ENCODE measurements around the gene PIEZO2.
A peak's percentile ranks its signal among the peaks of the same experiment; 100 is the strongest.

Gene PIEZO2

DNA sequence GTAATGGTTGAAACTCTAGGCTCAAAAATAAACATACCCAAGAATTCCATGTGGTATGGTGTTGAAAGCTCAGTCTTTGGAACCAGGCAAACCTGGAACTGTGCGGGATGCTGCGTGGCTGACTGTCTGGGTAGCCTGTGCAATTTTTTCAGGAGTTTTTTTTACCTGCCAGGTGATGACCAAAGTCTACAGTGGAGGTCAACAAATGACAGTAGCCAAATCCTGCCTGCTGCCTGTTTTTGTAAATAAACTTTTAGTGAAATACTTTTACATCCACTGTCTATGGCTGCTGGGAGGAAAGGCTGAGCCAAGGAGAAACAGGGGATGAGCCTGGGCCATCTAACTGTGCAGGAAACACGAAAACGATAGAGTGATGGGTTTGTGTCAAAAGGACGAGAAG lies 240.6 kb downstream of the PIEZO2 start:
- H3K4me3 ChIP-seq (ENCODE audit: low read depth, low read length, poor library complexity, severe bottlenecking): no peak overlapping the region
- no peaks in the 10 kb centered on the region for H3K27me3 ChIP-seq (ENCODE audit: insufficient read depth, low read length)
- H4K20me1 ChIP-seq (ENCODE audit: insufficient read depth, low read length): no peaks in the 10 kb centered on the region
- no peaks in the 10 kb centered on the region for H3K9me2 ChIP-seq (ENCODE audit: low read depth, low read length)
- H3K4me1 ChIP-seq (ENCODE audit: insufficient read depth, low read length, severe bottlenecking): peaks cover 22% of the 10 kb centered on the region
- H3K79me2 ChIP-seq (ENCODE audit: insufficient read depth, low read length): no peaks in the 10 kb centered on the region
- H3K9me3 ChIP-seq (ENCODE audit: low read length): no peaks in the 10 kb centered on the region
- no peak overlapping the region for H2AFZ ChIP-seq (ENCODE audit: low read length)
- no peaks in the 10 kb centered on the region for H3K36me3 ChIP-seq (ENCODE audit: insufficient read depth, low read length)
- H3F3A ChIP-seq (ENCODE audit: insufficient read depth, low read length): no peaks in the 10 kb centered on the region
- no peak overlapping the region for H3K9ac ChIP-seq (ENCODE audit: low read length)
- TF ChIP-seq EZH2 (IDR thresholded peaks at IDR 0.05; ENCODE audit: borderline replicate concordance, low read length): no peak
- H3K4me2 ChIP-seq (ENCODE audit: low read length): no peak overlapping the region
- no peak overlapping the region for H3K27ac ChIP-seq (ENCODE audit: low read depth, low read length, poor library complexity, severe bottlenecking)

DNA sequence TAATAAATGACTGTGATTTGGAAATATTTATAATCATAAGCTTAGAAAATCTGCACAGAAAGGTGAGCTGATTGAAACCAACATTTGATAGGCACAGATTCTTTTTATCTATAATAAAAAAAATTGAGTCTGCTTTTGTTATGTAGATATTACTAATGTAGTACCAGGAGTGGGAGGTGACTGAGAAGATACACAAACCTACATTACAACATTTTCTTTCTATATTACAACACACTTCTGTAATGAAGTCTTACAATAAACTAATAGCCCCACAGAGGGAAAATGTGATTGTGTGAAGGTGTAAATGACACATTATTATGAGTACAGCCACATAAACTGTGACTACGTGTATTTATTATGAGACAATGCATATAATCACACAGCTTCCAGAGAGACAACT lies 241.6 kb downstream of the PIEZO2 start:
- no peaks in the 10 kb centered on the region for H3K27me3 ChIP-seq (ENCODE audit: insufficient read depth, low read length)
- H3K9ac ChIP-seq (ENCODE audit: low read length): no peak overlapping the region
- H3K4me3 ChIP-seq (ENCODE audit: low read depth, low read length, poor library complexity, severe bottlenecking): no peak overlapping the region
- H3K27ac ChIP-seq (ENCODE audit: low read depth, low read length, poor library complexity, severe bottlenecking): no peak overlapping the region
- TF ChIP-seq, protein P1, sequence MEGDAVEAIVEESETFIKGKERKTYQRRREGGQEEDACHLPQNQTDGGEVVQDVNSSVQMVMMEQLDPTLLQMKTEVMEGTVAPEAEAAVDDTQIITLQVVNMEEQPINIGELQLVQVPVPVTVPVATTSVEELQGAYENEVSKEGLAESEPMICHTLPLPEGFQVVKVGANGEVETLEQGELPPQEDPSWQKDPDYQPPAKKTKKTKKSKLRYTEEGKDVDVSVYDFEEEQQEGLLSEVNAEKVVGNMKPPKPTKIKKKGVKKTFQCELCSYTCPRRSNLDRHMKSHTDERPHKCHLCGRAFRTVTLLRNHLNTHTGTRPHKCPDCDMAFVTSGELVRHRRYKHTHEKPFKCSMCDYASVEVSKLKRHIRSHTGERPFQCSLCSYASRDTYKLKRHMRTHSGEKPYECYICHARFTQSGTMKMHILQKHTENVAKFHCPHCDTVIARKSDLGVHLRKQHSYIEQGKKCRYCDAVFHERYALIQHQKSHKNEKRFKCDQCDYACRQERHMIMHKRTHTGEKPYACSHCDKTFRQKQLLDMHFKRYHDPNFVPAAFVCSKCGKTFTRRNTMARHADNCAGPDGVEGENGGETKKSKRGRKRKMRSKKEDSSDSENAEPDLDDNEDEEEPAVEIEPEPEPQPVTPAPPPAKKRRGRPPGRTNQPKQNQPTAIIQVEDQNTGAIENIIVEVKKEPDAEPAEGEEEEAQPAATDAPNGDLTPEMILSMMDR (IDR thresholded peaks at IDR 0.05; ENCODE audit: low read length): no peak
- TF ChIP-seq EZH2 (IDR thresholded peaks at IDR 0.05; ENCODE audit: borderline replicate concordance, low read length): no peak
- no peaks in the 10 kb centered on the region for H4K20me1 ChIP-seq (ENCODE audit: insufficient read depth, low read length)
- no peaks in the 10 kb centered on the region for H3K36me3 ChIP-seq (ENCODE audit: insufficient read depth, low read length)
- H3F3A ChIP-seq (ENCODE audit: insufficient read depth, low read length): no peaks in the 10 kb centered on the region
- no peak overlapping the region for H2AFZ ChIP-seq (ENCODE audit: low read length)
- H3K4me1 ChIP-seq (ENCODE audit: insufficient read depth, low read length, severe bottlenecking): peaks cover 18% of the 10 kb centered on the region
- H3K79me2 ChIP-seq (ENCODE audit: insufficient read depth, low read length): no peaks in the 10 kb centered on the region
- H3K4me2 ChIP-seq (ENCODE audit: low read length): no peak overlapping the region
- H3K9me3 ChIP-seq (ENCODE audit: low read length): no peaks in the 10 kb centered on the region
- H3K9me2 ChIP-seq (ENCODE audit: low read depth, low read length): no peaks in the 10 kb centered on the region

DNA sequence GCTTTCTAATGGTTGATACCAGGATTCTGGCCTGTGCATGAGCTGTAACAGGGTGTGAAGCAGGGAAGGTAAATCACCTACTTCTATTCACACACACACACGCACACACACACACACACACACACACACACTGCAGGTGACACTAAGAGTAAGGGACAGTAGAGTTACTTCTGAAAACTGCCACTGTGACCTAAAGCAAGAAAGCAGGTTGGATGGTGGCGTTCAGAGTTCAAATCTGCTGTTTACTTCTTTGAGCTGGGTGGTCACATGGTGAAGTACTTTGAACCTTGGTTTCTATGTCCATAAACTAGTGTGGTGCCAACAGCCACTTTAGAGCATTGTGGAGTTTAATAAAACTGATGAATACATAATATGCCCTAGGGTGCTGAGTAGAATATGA lies 248.0 kb downstream of the PIEZO2 start:
- Histone ChIP-seq H4K20me1 (ENCODE audit: insufficient read depth, low read length) (no peaks in the 10 kb centered on the region), H3K79me2 (ENCODE audit: insufficient read depth, low read length) (no peaks in the 10 kb centered on the region), H3K36me3 (ENCODE audit: insufficient read depth, low read length) (no peaks in the 10 kb centered on the region), H3F3A (ENCODE audit: insufficient read depth, low read length) (no peaks in the 10 kb centered on the region), H3K9me3 (ENCODE audit: low read length) (no peaks in the 10 kb centered on the region), H3K27me3 (ENCODE audit: insufficient read depth, low read length) (no peaks in the 10 kb centered on the region), H3K4me3 (ENCODE audit: low read depth, low read length, poor library complexity, severe bottlenecking) (no peak overlapping the region), H3K9me2 (ENCODE audit: low read depth, low read length) (no peaks in the 10 kb centered on the region), H2AFZ (ENCODE audit: low read length) (no peak overlapping the region), H3K4me2 (ENCODE audit: low read length) (no peak overlapping the region), H3K4me1 (ENCODE audit: insufficient read depth, low read length, severe bottlenecking) (peaks cover 62% of the 10 kb centered on the region), H3K27ac (ENCODE audit: low read depth, low read length, poor library complexity, severe bottlenecking) (peak overlapping the region; percentile 3), H3K9ac (ENCODE audit: low read length) (no peak overlapping the region)
- TF ChIP-seq EZH2 (IDR thresholded peaks at IDR 0.05; ENCODE audit: borderline replicate concordance, low read length): no peak
- TF ChIP-seq, protein P1 (IDR thresholded peaks at IDR 0.05; ENCODE audit: low read length): no peak

DNA sequence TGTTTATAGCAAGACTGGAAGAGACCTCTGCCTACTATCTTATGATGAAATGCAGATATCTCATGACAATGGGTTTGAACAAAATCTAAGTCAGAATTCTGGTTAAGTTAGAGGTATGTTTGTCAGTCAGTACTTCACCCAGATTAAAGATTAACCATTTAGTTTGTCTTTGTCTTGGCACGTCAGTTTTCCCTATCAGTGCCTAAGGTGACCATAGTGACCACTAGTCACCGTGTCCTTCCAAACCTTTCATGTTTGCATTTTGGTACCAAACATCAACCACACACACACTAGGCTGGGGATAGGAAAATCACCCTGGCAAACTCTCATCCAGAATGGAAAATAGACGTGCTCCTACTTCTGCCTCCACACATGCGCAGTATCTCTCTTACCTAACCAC lies 248.9 kb downstream of the PIEZO2 start:
- Histone ChIP-seq H3K27me3 (ENCODE audit: insufficient read depth, low read length) (no peaks in the 10 kb centered on the region), H3K9me3 (ENCODE audit: low read length) (no peaks in the 10 kb centered on the region), H3K36me3 (ENCODE audit: insufficient read depth, low read length) (no peaks in the 10 kb centered on the region), H3K4me2 (ENCODE audit: low read length) (no peak overlapping the region), H4K20me1 (ENCODE audit: insufficient read depth, low read length) (no peaks in the 10 kb centered on the region), H3K4me1 (ENCODE audit: insufficient read depth, low read length, severe bottlenecking) (peaks cover 53% of the 10 kb centered on the region), H3K79me2 (ENCODE audit: insufficient read depth, low read length) (no peaks in the 10 kb centered on the region), H2AFZ (ENCODE audit: low read length) (no peak overlapping the region), H3K9ac (ENCODE audit: low read length) (no peak overlapping the region), H3K9me2 (ENCODE audit: low read depth, low read length) (no peaks in the 10 kb centered on the region), H3F3A (ENCODE audit: insufficient read depth, low read length) (no peaks in the 10 kb centered on the region), H3K27ac (ENCODE audit: low read depth, low read length, poor library complexity, severe bottlenecking) (peak overlapping the region; percentile 3), H3K4me3 (ENCODE audit: low read depth, low read length, poor library complexity, severe bottlenecking) (no peak overlapping the region)
- TF ChIP-seq EZH2 (IDR thresholded peaks at IDR 0.05; ENCODE audit: borderline replicate concordance, low read length): no peak
- TF ChIP-seq, protein P1 (IDR thresholded peaks at IDR 0.05; ENCODE audit: low read length): no peak

All from OCI-LY1 (cell line).